ENCODE measurements around the gene TGFBR1.

DNA sequence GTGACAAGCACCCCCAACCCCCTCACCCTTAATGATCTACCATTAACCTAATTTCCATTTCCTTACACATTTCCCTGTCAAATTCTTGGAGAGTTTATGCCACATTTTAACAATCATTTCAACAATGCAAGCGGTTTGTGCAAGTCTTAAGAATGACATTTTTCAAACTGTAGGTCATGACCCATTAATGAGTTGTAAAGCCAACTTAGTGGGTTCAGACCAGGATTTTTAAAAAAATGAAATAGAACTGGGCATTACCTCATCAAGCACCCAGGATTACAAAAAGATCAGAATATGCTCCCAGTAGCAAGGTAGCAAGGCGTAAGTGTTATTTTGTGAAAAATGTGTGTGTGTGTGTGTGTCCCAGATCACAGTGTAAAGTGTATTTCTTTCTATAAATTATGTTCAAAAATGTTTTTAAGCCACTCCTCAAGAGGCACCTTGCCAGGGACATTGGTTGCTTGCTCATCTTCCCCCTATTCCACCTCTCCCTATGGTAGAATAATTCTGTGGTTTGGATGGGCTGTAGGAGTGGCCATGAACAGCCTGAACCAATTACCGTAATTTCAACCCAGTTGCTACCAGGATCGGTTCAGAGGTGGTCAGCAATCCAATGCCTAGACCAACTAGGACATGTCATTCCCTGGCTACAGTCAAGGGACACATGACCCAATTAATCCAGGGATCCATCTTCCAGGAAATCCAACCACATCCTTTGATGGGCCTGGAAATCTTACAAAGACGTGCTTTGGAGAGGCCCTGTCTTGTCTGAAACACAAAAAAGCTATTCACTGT is 14.4 kb upstream of the TGFBR1 start:
- no peak for TF ChIP-seq POLR2AphosphoS5 (IDR thresholded peaks at IDR 0.05; ENCODE audit: low read depth, low read length)
- TF ChIP-seq TAF1 (IDR thresholded peaks at IDR 0.05; ENCODE audit: low read depth, low read length): no peak
